CD4-positive, alpha-beta memory T cell (primary cell): Measurements from ENCODE around the gene NGRN. TPM values are rescaled to one million over a fixed set of nuclear protein-coding genes. Genes with fewer than 3 reads are reported as not detected.
A peak's percentile ranks its signal among the peaks of the same experiment; 100 is the strongest.
"Not testable (repeated sequence)": the region's sequence is repeated elsewhere in the genome, so short reads cannot be mapped to it uniquely, and the experiment has no call there.

Source experiments
- CTCF ChIA-PET: fragments of 350-600 bp; sonication (Branson Sonifier 250); formaldehyde crosslinking; loops from one replicate; lab custom pipeline; 2021; ENCODE audit warnings: inconsistent platforms; ENCODE audit not compliant: partially characterized antibody; lab: Charles Lee
- POLR2A ChIA-PET: fragments of 350-600 bp; sonication (Branson Sonifier 250); formaldehyde crosslinking; loops from one replicate; lab custom pipeline; 2021; ENCODE audit not compliant: partially characterized antibody; lab: Charles Lee
- DNase-seq, 5 donors: peaks; one replicate each; pipeline versions ENCODE4 v3.0.0 to v3.0.0-alpha.2; 2020 to 2022; ENCODE audit warnings: mixed read lengths in 1 of 5
- H3K27ac ChIP-seq: one replicate; pipeline ENCODE4 v1.7.0; 2013; ENCODE audit warnings: low read depth, low read length
- H3K27me3 ChIP-seq: 2 replicates; pipeline ENCODE4 v1.7.0; 2013; ENCODE audit warnings: mild to moderate bottlenecking, low read length, moderate library complexity; ENCODE audit not compliant: insufficient read depth
- H3K36me3 ChIP-seq: 2 replicates; pipeline ENCODE4 v1.7.0; 2013; ENCODE audit warnings: mild to moderate bottlenecking, low read length, moderate library complexity; ENCODE audit not compliant: insufficient read depth
- H3K4me1 ChIP-seq: 2 replicates; pipeline ENCODE4 v1.7.0; 2013; ENCODE audit warnings: mild to moderate bottlenecking, low read length, moderate library complexity; ENCODE audit not compliant: insufficient read depth
- H3K4me3 ChIP-seq, 2 donors: one replicate each; pipeline ENCODE4 v1.7.0; 2013; ENCODE audit warnings: low read length in 2 of 2, mild to moderate bottlenecking in 1 of 2
- H3K9me3 ChIP-seq, 2 donors: one replicate each; pipeline ENCODE4 v1.7.0; 2013; ENCODE audit warnings: low read length in 2 of 2, control low read depth in 1 of 2; ENCODE audit not compliant: control insufficient read depth in 1 of 2
- H3K27ac Mint-ChIP-seq, 7 donors: one replicate each; pipeline ENCODE4 v1.8.0; 2020 to 2021; ENCODE audit warnings: mixed read lengths in 7 of 7, mild to moderate bottlenecking in 6 of 7, inconsistent platforms in 3 of 7, moderate library complexity in 3 of 7
- H3K27me3 Mint-ChIP-seq, 2 donors: one replicate each; pipeline ENCODE4 v1.8.0; 2020 to 2021; ENCODE audit warnings: mixed read lengths in 2 of 2
- H3K36me3 Mint-ChIP-seq, 2 donors: one replicate each; pipeline ENCODE4 v1.8.0; 2020 to 2021; ENCODE audit warnings: mixed read lengths in 2 of 2, inconsistent platforms in 1 of 2, mild to moderate bottlenecking in 1 of 2
- H3K4me1 Mint-ChIP-seq, 4 donors: one replicate each; pipeline ENCODE4 v1.8.0; 2020 to 2021; ENCODE audit warnings: mixed read lengths in 4 of 4, mild to moderate bottlenecking in 1 of 4
- H3K4me3 Mint-ChIP-seq, 8 donors: one replicate each; pipeline ENCODE4 v1.8.0; 2020 to 2021; ENCODE audit warnings: mixed read lengths in 8 of 8, mild to moderate bottlenecking in 7 of 8, moderate library complexity in 6 of 8, inconsistent platforms in 3 of 8
- H3K9me3 Mint-ChIP-seq, 8 donors: one replicate each; pipeline ENCODE4 v1.8.0; 2020 to 2021; ENCODE audit warnings: mixed read lengths in 8 of 8, mild to moderate bottlenecking in 5 of 8, inconsistent platforms in 3 of 8, moderate library complexity in 1 of 8
- intact Hi-C: fragments of 100-400 bp; cut with micrococcal nuclease; formaldehyde crosslinking; loops from one replicate; pipeline ENCODE4 v1.15.1; 2023
- polyA plus RNA-seq, 2 donors: library from polyadenylated mRNA; unstranded; fragments of 300-500 nt; fragmentation: Illumina TruSeq; gene quantifications; one replicate each; pipeline ENCODE4 v1.2.3, GENCODE V29; 2021
- total RNA-seq, 2 experiments: library from RNA; stranded (reverse); gene quantifications; one replicate each; pipeline ENCODE4 v1.2.3, GENCODE V29; 2021

NGRN gene
- total and polyA plus RNA-seq, 4 experiments from 2014 or later: 42.6 to 59.2 (median 49.4) TPM

- intact Hi-C loops: no loop called here
- Mint-ChIP-seq H3K27ac (peak overlapping the region in 1 of 7 donors; percentile 72), H3K9me3 (no peaks in the 10 kb centered on the region), H3K4me3 (no peak overlapping the region), H3K36me3 (peaks cover 4 to 11% of the 10 kb centered on the region in 2 donors), H3K27me3 (no peaks in the 10 kb centered on the region), H3K4me1 (peaks cover 6 to 10% (median 8%) of the 10 kb centered on the region in 4 donors)
- ChIA-PET CTCF (interaction anchor here (0.6 kb wide), 1 partner anchor 24 kb away, joined by 3 read pairs; no protein-coding TSS in a partner anchor), POLR2A (interaction anchor here (1.0 to 1.6 kb wide), 2 partner anchors 10 to 24 kb away, joined by 3 to 5 read pairs; partner anchors contain the start of genes CIB1 and GDPGP1)
- Histone ChIP-seq H3K36me3 (no peaks in the 10 kb centered on the region), H3K4me1 (peaks cover 1% of the 10 kb centered on the region), H3K9me3 (no peaks in the 10 kb centered on the region), H3K4me3 (no peak overlapping the region), H3K27ac (no peak overlapping the region), H3K27me3 (no peaks in the 10 kb centered on the region)
- DNase-seq: no peak
These were observed 21.4 kb upstream of the NGRN start for GRCh38 chr15:90243943-90244639.

GRCh38 chr15:90248789-90249202, 16.7 kb upstream of the NGRN start:
- ChIA-PET CTCF (interaction anchor here (0.7 to 2.3 kb wide), 10 partner anchors 9 to 177 kb away, joined by 3 to 10 read pairs (median 4); partner anchors contain the start of genes CIB1 and GDPGP1), POLR2A (interaction anchor here (1.1 to 4.0 kb wide), 8 partner anchors 13 to 355 kb away, joined by 3 to 17 read pairs (median 6); partner anchors contain the start of genes AP3S2, CIB1, GDPGP1 and NGRN)
- Histone ChIP-seq H3K4me1 (peaks cover 14% of the 10 kb centered on the region), H3K4me3 (peak overlapping the region in 1 of 2 donors; percentile 35), H3K27me3 (no peaks in the 10 kb centered on the region), H3K27ac (no peak overlapping the region), H3K9me3 (no peaks in the 10 kb centered on the region), H3K36me3 (no peaks in the 10 kb centered on the region)
- H3K36me3 Mint-ChIP-seq: no peaks in the 10 kb centered on the region
- H3K27ac Mint-ChIP-seq: peak overlapping the region; percentile 23 to 88 (median 34)
- peak overlapping the region; percentile 47 to 79 (median 72) for H3K4me3 Mint-ChIP-seq
- peaks cover 6 to 18% (median 9%) of the 10 kb centered on the region in 4 donors for H3K4me1 Mint-ChIP-seq
- DNase-seq: no peak
- H3K27me3 Mint-ChIP-seq: no peaks in the 10 kb centered on the region
- no peaks in the 10 kb centered on the region for H3K9me3 Mint-ChIP-seq
- intact Hi-C loops: loop anchor here (1.0 kb wide), 1 partner anchor 14 kb away; the partner anchor contains the start of gene GDPGP1

- intact Hi-C loops: loop anchor here (1.0 kb wide), 1 partner anchor 15 kb away; the partner anchor contains the start of gene GDPGP1
- Mint-ChIP-seq H3K36me3 (no peaks in the 10 kb centered on the region), H3K9me3 (no peaks in the 10 kb centered on the region), H3K4me3 (peak within 1 kb of the TSS; percentile 64 to 79 (median 73)), H3K27me3 (no peaks in the 10 kb centered on the region), H3K4me1 (peaks cover 6 to 18% (median 9%) of the 10 kb centered on the region in 4 donors), H3K27ac (peak within 1 kb of the TSS; percentile 28 to 88 (median 50))
- DNase-seq: peak in 4 of 5 donors; percentile 44 to 69 (median 54)
- Histone ChIP-seq H3K27me3 (no peaks in the 10 kb centered on the region), H3K9me3 (no peaks in the 10 kb centered on the region), H3K4me1 (peaks cover 14% of the 10 kb centered on the region), H3K36me3 (no peaks in the 10 kb centered on the region), H3K27ac (no peak within 1 kb of the TSS), H3K4me3 (peak within 1 kb of the TSS; percentile 3 to 35)
- ChIA-PET CTCF (interaction anchor here (0.9 to 2.3 kb wide), 8 partner anchors 8 to 105 kb away, joined by 3 to 10 read pairs (median 4); no protein-coding TSS in a partner anchor), POLR2A (interaction anchor here (0.9 to 4.0 kb wide), 9 partner anchors 12 to 356 kb away, joined by 3 to 17 read pairs (median 6); partner anchors contain the start of genes AP3S2, CIB1, GDPGP1 and NGRN)
These were observed 16.1 kb upstream of the NGRN start, which contains the start of gene TTLL13 for GRCh38 chr15:90249203-90249863. TSS of gene TTLL13 (plus strand) at chr15:90249556. CDS start at chr15:90250631, 1,075 bp downstream.

- Mint-ChIP-seq H3K27me3 (no peaks in the 10 kb centered on the region), H3K4me3 (no peak overlapping the region)
- CTCF ChIA-PET: interaction anchor here (1.0 kb wide), 1 partner anchor 9 kb away, joined by 4 read pairs; the partner anchor contains the start of gene TTLL13
These were observed 7.7 kb upstream of the NGRN start for GRCh38 chr15:90257776-90258175.

GRCh38 chr15:90259524-90259923, 5.9 kb upstream of the NGRN start:
- no peak for DNase-seq
- intact Hi-C loops: no loop called here
- Histone ChIP-seq H3K27ac (no peak overlapping the region), H3K9me3 (no peaks in the 10 kb centered on the region), H3K27me3 (no peaks in the 10 kb centered on the region), H3K4me3 (no peak overlapping the region), H3K36me3 (no peaks in the 10 kb centered on the region), H3K4me1 (peaks cover 4% of the 10 kb centered on the region)
- no peak overlapping the region for H3K4me3 Mint-ChIP-seq
- H3K27me3 Mint-ChIP-seq: no peaks in the 10 kb centered on the region
- H3K4me1 Mint-ChIP-seq: peaks cover 0 to 9% (median 4%) of the 10 kb centered on the region in 4 donors
- no peaks in the 10 kb centered on the region for H3K36me3 Mint-ChIP-seq
- CTCF ChIA-PET: no interaction called here
- POLR2A ChIA-PET: interaction anchor here (0.9 to 1.0 kb wide), 2 partner anchors 24 to 25 kb away, joined by 3 to 4 read pairs; partner anchors contain the start of gene GDPGP1
- no peak overlapping the region for H3K27ac Mint-ChIP-seq
- H3K9me3 Mint-ChIP-seq: no peaks in the 10 kb centered on the region

More at GRCh38 chr15:90257776-90258175, 7.7 kb upstream of the NGRN start:
- no peak for DNase-seq
- Mint-ChIP-seq H3K4me1 (peaks cover 0 to 4% (median 0%) of the 10 kb centered on the region in 4 donors), H3K9me3 (no peaks in the 10 kb centered on the region), H3K27ac (no peak overlapping the region), H3K36me3 (no peaks in the 10 kb centered on the region)
- Histone ChIP-seq H3K4me1 (no peaks in the 10 kb centered on the region), H3K36me3 (no peaks in the 10 kb centered on the region), H3K27ac (no peak overlapping the region), H3K27me3 (no peaks in the 10 kb centered on the region), H3K9me3 (no peaks in the 10 kb centered on the region), H3K4me3 (no peak overlapping the region)
- intact Hi-C loops: no loop called here
- POLR2A ChIA-PET: interaction anchor here (0.9 kb wide), 1 partner anchor 8 kb away, joined by 3 read pairs; no protein-coding TSS in a partner anchor

GRCh38 chr15:90260731-90261130, 4.7 kb upstream of the NGRN start:
- H3K36me3 Mint-ChIP-seq, H3K4me3 Mint-ChIP-seq, H3K27me3 Mint-ChIP-seq, intact Hi-C loops, H3K27ac ChIP-seq, H3K27ac Mint-ChIP-seq, DNase-seq, H3K9me3 Mint-ChIP-seq, H3K4me3 ChIP-seq, H3K9me3 ChIP-seq, H3K27me3 ChIP-seq, H3K4me1 ChIP-seq, H3K36me3 ChIP-seq: not testable (repeated sequence)
- POLR2A ChIA-PET: interaction anchor here (0.9 kb wide), 1 partner anchor 25 kb away, joined by 4 read pairs; no protein-coding TSS in a partner anchor
- peaks cover 4 to 19% (median 10%) of the 10 kb centered on the region in 4 donors for H3K4me1 Mint-ChIP-seq
- CTCF ChIA-PET: interaction anchor here (0.7 kb wide), 1 partner anchor 674 kb away, joined by 3 read pairs; the partner anchor contains the start of gene UNC45A
